Vagina (tissue), 2 donors: ENCODE data around the gene PAPPA2. TPM values are rescaled to one million over a fixed set of nuclear protein-coding genes. Genes with fewer than 3 reads are reported as not detected.

Experiments
- DNase-seq, 2 donors: peaks; one replicate each; pipeline ENCODE4 v3.0.0-alpha.2; 2017; ENCODE audit errors: extremely low spot score in 2 of 2
- H3K27ac ChIP-seq: fragments of 200-600 bp; sonication (generic); one replicate; pipeline ENCODE4 v1.5.1; 2019
- H3K27me3 ChIP-seq: fragments of 200-600 bp; sonication (generic); one replicate; pipeline ENCODE4 v1.5.1; 2019
- H3K36me3 ChIP-seq, 2 donors: fragments of 200-600 bp; sonication (generic); one replicate each; pipeline ENCODE4 v1.5.1; 2017 to 2019
- H3K4me1 ChIP-seq: fragments of 200-600 bp; sonication (generic); one replicate; pipeline ENCODE4 v1.5.1; 2019
- H3K4me3 ChIP-seq, 2 donors: fragments of 200-600 bp; sonication (generic); 1 replicate in 1 of 2; 2 replicates in 1 of 2; pipeline ENCODE4 v1.5.1; 2016 to 2019
- H3K9me3 ChIP-seq: fragments of 200-600 bp; sonication (generic); one replicate; pipeline ENCODE4 v1.5.1; 2019
- CTCF ChIP-seq, 3 experiments: fragments of 450-650 bp in 2 of 3; fragments of 200-600 bp in 1 of 3; sonication (generic) in 1 of 3; IDR thresholded peaks; one replicate each; pipeline ENCODE4 v1.5.1; 2017 to 2019; ENCODE audit warnings: antibody characterized with exemption in 3 of 3, mild to moderate bottlenecking in 2 of 3, moderate library complexity in 2 of 3
- POLR2A ChIP-seq, 2 donors: fragments of 450-650 bp; IDR thresholded peaks; one replicate each; pipeline ENCODE4 v1.6.1; 2017; ENCODE audit warnings: antibody characterized with exemption in 2 of 2, mild to moderate bottlenecking in 2 of 2, moderate library complexity in 2 of 2
- POLR2AphosphoS5 ChIP-seq, 2 donors: sonication (generic); formaldehyde crosslinking; IDR thresholded peaks; one replicate each; pipeline ENCODE4 v1.9.0; 2017; ENCODE audit warnings: antibody characterized with exemption in 2 of 2, mild to moderate bottlenecking in 2 of 2, low read depth in 1 of 2; ENCODE audit not compliant: insufficient read depth in 1 of 2
- intact Hi-C: fragments of 100-400 bp; cut with DNase I; formaldehyde crosslinking; loops from one replicate; pipeline ENCODE4 v1.15.1; 2023
- total RNA-seq: library from RNA; depleted of rRNA; stranded (reverse); fragments of >200 nt; gene quantifications from one replicate; pipeline ENCODE4 v1.2.3, GENCODE V29; 2016

PAPPA2 gene
- total RNA-seq, 1 donor from 2014 or later, result 0.25 TPM

DNA sequence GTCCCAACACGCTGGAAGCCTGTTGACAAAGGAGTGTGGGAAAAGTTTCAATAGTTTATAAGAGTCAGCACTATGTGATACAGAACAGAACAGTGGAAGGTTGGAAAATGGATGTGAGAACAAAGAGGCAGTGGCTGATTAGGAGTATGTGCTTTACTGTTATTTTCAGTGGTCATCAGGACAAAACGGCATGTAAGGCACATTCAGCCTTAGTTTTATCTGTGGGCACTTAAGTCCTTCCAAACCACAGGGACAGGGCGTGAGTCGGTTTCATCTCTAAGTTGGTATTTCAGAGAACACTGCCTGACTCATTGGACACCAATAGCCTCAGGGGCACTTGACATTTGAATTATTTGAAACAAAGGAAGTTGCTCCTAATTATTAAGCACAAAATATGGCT, 394.7 kb downstream of the PAPPA2 start:
- intact Hi-C loops, result no loop called here
- no peaks in the 10 kb centered on the region for H3K27me3 ChIP-seq
- no peak overlapping the region for H3K4me3 ChIP-seq
- H3K27ac ChIP-seq, result no peak overlapping the region
- DNase-seq, result no peak
- TF ChIP-seq CTCF (IDR thresholded peaks at IDR 0.05) (no peak), POLR2A (IDR thresholded peaks at IDR 0.05) (no peak), POLR2AphosphoS5 (IDR thresholded peaks at IDR 0.05; ENCODE audit: insufficient read depth in 1 of 2, low read depth in 1 of 2) (no peak)
- H3K9me3 ChIP-seq, result no peaks in the 10 kb centered on the region
- no peaks in the 10 kb centered on the region for H3K36me3 ChIP-seq
- no peaks in the 10 kb centered on the region for H3K4me1 ChIP-seq

DNA sequence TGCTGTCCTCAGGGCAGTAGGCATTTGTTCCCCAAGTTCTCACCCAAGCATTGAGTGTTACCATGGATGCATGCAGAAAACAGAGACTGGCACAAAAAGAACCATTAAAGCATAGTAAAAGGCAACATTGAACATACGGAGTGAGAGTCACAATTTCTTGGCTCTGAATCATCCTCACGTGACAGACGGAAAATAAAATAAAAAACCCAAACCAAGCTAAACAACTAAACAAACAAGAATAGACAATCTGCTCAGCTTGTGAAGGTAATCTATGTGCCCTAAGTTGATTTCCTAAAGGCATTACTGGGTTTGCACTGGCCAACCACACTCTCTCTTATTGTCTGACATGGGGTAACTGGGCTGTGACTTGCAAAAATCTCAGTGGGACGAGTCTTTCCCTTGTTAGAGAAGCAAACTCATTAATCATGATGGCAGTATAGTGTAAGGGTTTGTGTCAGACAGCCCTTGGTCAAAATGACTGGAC, 395.5 kb downstream of the PAPPA2 start:
- Histone ChIP-seq H3K9me3 (no peaks in the 10 kb centered on the region), H3K27me3 (no peaks in the 10 kb centered on the region), H3K4me1 (no peaks in the 10 kb centered on the region), H3K27ac (no peak overlapping the region), H3K36me3 (no peaks in the 10 kb centered on the region), H3K4me3 (no peak overlapping the region)
- no peak for DNase-seq
- intact Hi-C loops, result no loop called here
- TF ChIP-seq POLR2A (IDR thresholded peaks at IDR 0.05) (no peak), POLR2AphosphoS5 (IDR thresholded peaks at IDR 0.05; ENCODE audit: insufficient read depth in 1 of 2, low read depth in 1 of 2) (no peak), CTCF (IDR thresholded peaks at IDR 0.05) (no peak)

GRCh38 chr1:176863613-176864012, 400.6 kb downstream of the PAPPA2 start:
- DNase-seq, result no peak
- intact Hi-C loops, result no loop called here
- H3K36me3 ChIP-seq, result no peaks in the 10 kb centered on the region
- no peaks in the 10 kb centered on the region for H3K4me1 ChIP-seq
- no peaks in the 10 kb centered on the region for H3K27me3 ChIP-seq
- H3K4me3 ChIP-seq, result no peak overlapping the region
- TF ChIP-seq CTCF (IDR thresholded peaks at IDR 0.05) (no peak), POLR2AphosphoS5 (IDR thresholded peaks at IDR 0.05; ENCODE audit: insufficient read depth in 1 of 2, low read depth in 1 of 2) (no peak), POLR2A (IDR thresholded peaks at IDR 0.05) (no peak)
- no peak overlapping the region for H3K27ac ChIP-seq
- H3K9me3 ChIP-seq, result no peaks in the 10 kb centered on the region

DNA sequence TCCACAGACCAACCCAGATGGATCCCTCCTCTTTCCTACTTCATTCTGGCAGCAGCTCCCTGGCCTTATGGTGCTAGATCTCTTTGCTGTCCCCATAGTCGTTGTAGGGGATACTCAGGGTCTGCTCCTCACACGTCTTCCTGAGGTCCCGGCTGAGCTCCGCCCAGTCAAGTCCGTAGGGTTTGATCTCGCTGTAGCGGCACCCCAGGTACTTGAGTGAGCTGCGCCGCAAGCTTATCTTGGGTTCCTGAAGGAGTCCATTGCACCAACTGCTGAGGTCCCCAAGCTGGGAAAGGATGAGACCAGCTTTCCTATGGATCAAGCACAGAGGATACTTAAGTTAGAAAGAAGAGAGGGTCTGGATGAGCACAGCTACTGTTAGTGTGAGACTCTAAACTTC, 401.2 kb downstream of the PAPPA2 start:
- TF ChIP-seq CTCF (IDR thresholded peaks at IDR 0.05) (no peak), POLR2AphosphoS5 (IDR thresholded peaks at IDR 0.05; ENCODE audit: insufficient read depth in 1 of 2, low read depth in 1 of 2) (no peak), POLR2A (IDR thresholded peaks at IDR 0.05) (no peak)
- intact Hi-C loops, result no loop called here
- Histone ChIP-seq H3K9me3 (no peaks in the 10 kb centered on the region), H3K27ac (no peak overlapping the region), H3K27me3 (no peaks in the 10 kb centered on the region), H3K4me1 (no peaks in the 10 kb centered on the region), H3K4me3 (no peak overlapping the region), H3K36me3 (no peaks in the 10 kb centered on the region)
- DNase-seq, result no peak

DNA sequence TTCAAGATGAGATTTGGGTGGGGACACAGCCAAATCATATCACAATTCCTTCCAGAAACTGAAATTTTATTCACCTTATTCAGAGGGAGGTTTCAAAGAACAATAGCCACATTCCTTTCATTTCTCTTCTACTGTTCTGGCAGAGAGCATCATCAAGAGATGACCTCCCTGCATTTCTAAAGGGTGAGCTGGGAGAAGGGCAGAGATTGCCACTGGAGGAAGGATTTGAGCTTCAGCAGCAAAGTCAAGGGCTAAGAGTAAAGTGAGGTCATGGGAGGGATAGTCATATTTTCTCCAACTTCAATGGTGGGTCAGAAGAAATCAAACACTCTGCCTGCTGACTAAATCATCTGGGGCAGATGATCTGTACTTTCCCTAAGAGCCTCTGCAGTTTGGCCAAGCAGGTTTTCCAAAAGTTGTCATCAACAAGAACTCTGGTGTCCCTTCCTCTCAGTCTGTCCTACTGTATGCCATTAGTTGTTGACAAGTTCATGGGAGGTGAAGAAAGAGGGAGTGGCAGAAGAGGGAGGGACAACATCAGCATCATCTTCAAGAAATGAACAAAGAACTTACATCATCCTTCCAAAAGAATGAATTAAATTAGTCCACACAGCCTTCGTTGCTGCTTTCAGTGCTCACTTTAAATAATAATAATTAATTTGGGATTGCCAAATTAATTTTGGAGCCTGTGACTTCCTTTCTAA, 403.2 kb downstream of the PAPPA2 start:
- Histone ChIP-seq H3K36me3 (no peaks in the 10 kb centered on the region), H3K4me1 (no peaks in the 10 kb centered on the region), H3K27me3 (no peaks in the 10 kb centered on the region), H3K27ac (no peak overlapping the region), H3K9me3 (no peaks in the 10 kb centered on the region), H3K4me3 (no peak overlapping the region)
- TF ChIP-seq POLR2AphosphoS5 (IDR thresholded peaks at IDR 0.05; ENCODE audit: insufficient read depth in 1 of 2, low read depth in 1 of 2), result no peak
- no peak for TF ChIP-seq CTCF (IDR thresholded peaks at IDR 0.05)
- TF ChIP-seq POLR2A (IDR thresholded peaks at IDR 0.05), result no peak
- intact Hi-C loops, result no loop called here
- no peak for DNase-seq
